Astrocyte (in vitro differentiated cells and primary cell): ENCODE data around the gene S100A3. TPM values are rescaled to one million over a fixed set of nuclear protein-coding genes. Genes with fewer than 3 reads are reported as not detected.

Source experiments
- DNase-seq: peaks from one replicate; pipeline ENCODE4 v3.0.0-alpha.2; 2010; ENCODE audit warnings: low read depth
- FAIRE-seq: peaks from 2 replicates; lab custom pipeline; 2011; peaks lifted over from hg19 to GRCh38; lab: Jason Lieb, UNC
- H2AFZ ChIP-seq: 2 replicates; pipeline ENCODE4 v1.6.0; 2012; ENCODE audit warnings: low read depth, low read length, inconsistent platforms
- H3K27ac ChIP-seq: 2 replicates; pipeline ENCODE4 v1.5.1; 2011; ENCODE audit warnings: low read depth, low read length, inconsistent platforms
- H3K27me3 ChIP-seq: 2 replicates; pipeline ENCODE4 v1.6.0; 2011; ENCODE audit warnings: low read length, inconsistent platforms; ENCODE audit not compliant: insufficient read depth
- H3K36me3 ChIP-seq: 2 replicates; pipeline ENCODE4 v1.5.1; 2011; ENCODE audit warnings: low read length, inconsistent platforms; ENCODE audit not compliant: insufficient read depth
- H3K4me1 ChIP-seq: 2 replicates; pipeline ENCODE4 v1.5.1; 2011; ENCODE audit warnings: low read length, inconsistent platforms; ENCODE audit not compliant: insufficient read depth
- H3K4me2 ChIP-seq: 2 replicates; pipeline ENCODE4 v1.6.0; 2012; ENCODE audit warnings: low read length, inconsistent platforms
- H3K4me3 ChIP-seq: 2 replicates; pipeline ENCODE4 v1.5.1; 2011; ENCODE audit warnings: low read depth, mild to moderate bottlenecking, low read length, inconsistent platforms; ENCODE audit not compliant: insufficient read depth
- H3K79me2 ChIP-seq: 2 replicates; pipeline ENCODE4 v1.6.0; 2012; ENCODE audit warnings: mild to moderate bottlenecking, low read length, inconsistent platforms; ENCODE audit not compliant: insufficient read depth
- H3K9ac ChIP-seq: 2 replicates; pipeline ENCODE4 v1.6.0; 2012; ENCODE audit warnings: mild to moderate bottlenecking, low read length, inconsistent platforms
- H3K9me3 ChIP-seq: 2 replicates; pipeline ENCODE4 v1.5.1; 2012; ENCODE audit warnings: low read depth, mild to moderate bottlenecking, low read length, inconsistent platforms; ENCODE audit not compliant: insufficient read depth
- H4K20me1 ChIP-seq: 2 replicates; pipeline ENCODE4 v1.6.0; 2012; ENCODE audit warnings: low read length, inconsistent platforms; ENCODE audit not compliant: insufficient read depth
- H3K27ac Mint-ChIP-seq: one replicate; pipeline ENCODE4 v1.8.0; 2021; ENCODE audit warnings: mild to moderate bottlenecking, mixed read lengths; ENCODE audit not compliant: unreplicated experiment
- H3K27me3 Mint-ChIP-seq: one replicate; pipeline ENCODE4 v1.8.0; 2021; ENCODE audit warnings: low read depth, mixed read lengths; ENCODE audit not compliant: unreplicated experiment
- H3K36me3 Mint-ChIP-seq: one replicate; pipeline ENCODE4 v1.8.0; 2021; ENCODE audit warnings: low read depth, mixed read lengths; ENCODE audit not compliant: unreplicated experiment
- H3K4me1 Mint-ChIP-seq: one replicate; pipeline ENCODE4 v1.8.0; 2021; ENCODE audit warnings: low read depth, mixed read lengths; ENCODE audit not compliant: unreplicated experiment
- H3K4me3 Mint-ChIP-seq: one replicate; pipeline ENCODE4 v1.8.0; 2021; ENCODE audit warnings: mild to moderate bottlenecking, moderate library complexity, mixed read lengths; ENCODE audit not compliant: unreplicated experiment
- H3K9me3 Mint-ChIP-seq: one replicate; pipeline ENCODE4 v1.8.0; 2021; ENCODE audit warnings: mild to moderate bottlenecking, mixed read lengths; ENCODE audit not compliant: unreplicated experiment
- CTCF ChIP-seq: IDR thresholded peaks from 2 replicates; pipeline ENCODE4 v1.5.1; 2011; ENCODE audit warnings: low read depth, mild to moderate bottlenecking, inconsistent platforms, low read length, moderate library complexity; ENCODE audit not compliant: insufficient read depth
- EZH2 ChIP-seq: IDR thresholded peaks from 2 replicates; pipeline ENCODE4 v1.6.1; 2012; ENCODE audit warnings: mild to moderate bottlenecking, low read length, inconsistent platforms; ENCODE audit not compliant: insufficient read depth
- total RNA-seq: library from RNA; stranded (reverse); gene quantifications from 2 replicates; pipeline ENCODE4 v1.2.1, GENCODE V29; 2021

Gene S100A3
- total RNA-seq, 1 donor from 2014 or later: 14.6 TPM

GRCh38 chr1:153544453-153545066 lies 4.5 kb downstream of the S100A3 start:
- no peak overlapping the region for H3K4me3 ChIP-seq
- Mint-ChIP-seq H3K4me1 (peaks cover 83% of the 10 kb centered on the region), H3K27me3 (no peaks in the 10 kb centered on the region), H3K27ac (peak overlapping the region; percentile 87), H3K4me3 (peak overlapping the region; percentile 73), H3K36me3 (no peaks in the 10 kb centered on the region), H3K9me3 (no peaks in the 10 kb centered on the region)
- no peaks in the 10 kb centered on the region for H3K9me3 ChIP-seq
- FAIRE-seq (no peak), DNase-seq (no peak)
- H3K27me3 ChIP-seq: no peaks in the 10 kb centered on the region
- peak overlapping the region; percentile 46 for H3K27ac ChIP-seq
- H4K20me1 ChIP-seq: no peaks in the 10 kb centered on the region
- no peaks in the 10 kb centered on the region for H3K36me3 ChIP-seq
- H2AFZ ChIP-seq: peak overlapping the region; percentile 23
- peak overlapping the region; percentile 50 for H3K4me2 ChIP-seq
- H3K79me2 ChIP-seq: no peaks in the 10 kb centered on the region
- TF ChIP-seq CTCF (no peak), EZH2 (no peak)
- H3K9ac ChIP-seq: peak overlapping the region; percentile 40
- peaks cover 47% of the 10 kb centered on the region for H3K4me1 ChIP-seq

GRCh38 chr1:153543736-153544135 lies 5.3 kb downstream of the S100A3 start:
- TF ChIP-seq CTCF: no peak
- no peak for TF ChIP-seq EZH2
- Mint-ChIP-seq H3K27ac (peak overlapping the region; percentile 87), H3K4me1 (peaks cover 77% of the 10 kb centered on the region), H3K36me3 (peaks cover 2% of the 10 kb centered on the region), H3K4me3 (no peak overlapping the region), H3K9me3 (no peaks in the 10 kb centered on the region), H3K27me3 (no peaks in the 10 kb centered on the region)
- no peak overlapping the region for H3K4me2 ChIP-seq
- H3K79me2 ChIP-seq: no peaks in the 10 kb centered on the region
- H3K27ac ChIP-seq: no peak overlapping the region
- H3K27me3 ChIP-seq: no peaks in the 10 kb centered on the region
- H2AFZ ChIP-seq: no peak overlapping the region
- no peak for DNase-seq
- H3K9me3 ChIP-seq: no peaks in the 10 kb centered on the region
- no peaks in the 10 kb centered on the region for H4K20me1 ChIP-seq
- no peaks in the 10 kb centered on the region for H3K36me3 ChIP-seq
- peaks cover 39% of the 10 kb centered on the region for H3K4me1 ChIP-seq
- no peak for FAIRE-seq
- no peak overlapping the region for H3K9ac ChIP-seq
- H3K4me3 ChIP-seq: no peak overlapping the region

- DNase-seq (no peak), FAIRE-seq (no peak)
- Histone ChIP-seq H3K9ac (no peak overlapping the region), H3K27ac (no peak overlapping the region), H2AFZ (no peak overlapping the region), H3K4me2 (no peak overlapping the region), H3K4me1 (peaks cover 33% of the 10 kb centered on the region), H3K79me2 (no peaks in the 10 kb centered on the region), H3K27me3 (no peaks in the 10 kb centered on the region), H4K20me1 (no peaks in the 10 kb centered on the region), H3K9me3 (no peaks in the 10 kb centered on the region), H3K36me3 (no peaks in the 10 kb centered on the region), H3K4me3 (no peak overlapping the region)
- TF ChIP-seq CTCF: no peak
- no peak for TF ChIP-seq EZH2
- H3K4me3 Mint-ChIP-seq: no peak overlapping the region
- H3K27ac Mint-ChIP-seq: peak overlapping the region; percentile 19
- H3K9me3 Mint-ChIP-seq: no peaks in the 10 kb centered on the region
- no peaks in the 10 kb centered on the region for H3K27me3 Mint-ChIP-seq
- peaks cover 74% of the 10 kb centered on the region for H3K4me1 Mint-ChIP-seq
- H3K36me3 Mint-ChIP-seq: peaks cover 2% of the 10 kb centered on the region
These were observed 5.9 kb downstream of the S100A3 start for GRCh38 chr1:153542956-153543711.
